HL-60 (cell line): ENCODE measurements around the gene MFF.

Experiments used
- GABPA ChIP-seq: IDR thresholded peaks from 2 replicates; pipeline ENCODE4 v1.6.1; 2012; ENCODE audit warnings: low read depth
- POLR2AphosphoS5 ChIP-seq: IDR thresholded peaks from 2 replicates; pipeline ENCODE4 v1.6.1; 2012; ENCODE audit warnings: low read depth
- TF ChIP-seq, protein P1 (sequence below): IDR thresholded peaks from one replicate; pipeline ENCODE4 v1.5.1; 2011; ENCODE audit warnings: low read length, control low read depth, inconsistent platforms; ENCODE audit not compliant: insufficient read depth

DNA sequence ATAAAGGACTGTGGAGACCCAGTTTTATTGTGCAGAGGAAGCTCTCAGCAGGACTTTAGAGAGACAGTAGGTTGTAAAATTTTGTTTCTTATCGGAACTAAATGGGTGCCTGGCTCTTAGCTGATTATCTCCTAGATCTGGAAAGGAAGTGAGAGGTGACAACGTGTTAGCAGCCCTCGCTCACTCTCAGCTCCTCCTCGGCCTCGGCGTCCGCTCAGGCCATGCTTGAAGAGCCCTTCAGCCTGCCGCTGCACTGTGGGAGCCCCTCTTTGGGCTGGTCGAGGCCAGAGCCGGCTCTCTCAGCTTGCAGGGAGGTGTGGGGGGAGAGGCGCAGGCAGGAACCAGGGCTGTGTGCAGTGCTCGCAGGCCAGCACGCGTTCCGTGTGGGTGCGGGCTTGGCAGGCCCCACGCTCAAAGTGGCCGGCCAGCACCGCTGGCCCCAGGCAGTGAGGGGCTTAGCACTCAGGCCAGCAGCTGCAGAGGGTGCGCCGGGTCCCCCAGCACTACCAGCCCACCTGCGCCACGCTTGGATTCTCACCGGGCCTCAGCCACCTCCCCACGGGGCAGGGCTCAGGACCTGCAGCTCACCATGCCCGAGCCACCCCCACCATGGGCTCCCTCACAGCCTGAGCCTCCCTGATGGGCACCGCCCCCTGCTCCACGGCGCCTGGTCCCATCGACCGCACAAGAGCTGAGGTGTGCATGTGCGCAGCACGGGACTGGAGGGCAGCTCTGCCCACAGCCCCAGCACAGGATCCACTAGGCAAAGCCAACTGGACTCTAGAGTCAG lies 4.6 kb upstream of the MFF start:
- TF ChIP-seq, protein P1, sequence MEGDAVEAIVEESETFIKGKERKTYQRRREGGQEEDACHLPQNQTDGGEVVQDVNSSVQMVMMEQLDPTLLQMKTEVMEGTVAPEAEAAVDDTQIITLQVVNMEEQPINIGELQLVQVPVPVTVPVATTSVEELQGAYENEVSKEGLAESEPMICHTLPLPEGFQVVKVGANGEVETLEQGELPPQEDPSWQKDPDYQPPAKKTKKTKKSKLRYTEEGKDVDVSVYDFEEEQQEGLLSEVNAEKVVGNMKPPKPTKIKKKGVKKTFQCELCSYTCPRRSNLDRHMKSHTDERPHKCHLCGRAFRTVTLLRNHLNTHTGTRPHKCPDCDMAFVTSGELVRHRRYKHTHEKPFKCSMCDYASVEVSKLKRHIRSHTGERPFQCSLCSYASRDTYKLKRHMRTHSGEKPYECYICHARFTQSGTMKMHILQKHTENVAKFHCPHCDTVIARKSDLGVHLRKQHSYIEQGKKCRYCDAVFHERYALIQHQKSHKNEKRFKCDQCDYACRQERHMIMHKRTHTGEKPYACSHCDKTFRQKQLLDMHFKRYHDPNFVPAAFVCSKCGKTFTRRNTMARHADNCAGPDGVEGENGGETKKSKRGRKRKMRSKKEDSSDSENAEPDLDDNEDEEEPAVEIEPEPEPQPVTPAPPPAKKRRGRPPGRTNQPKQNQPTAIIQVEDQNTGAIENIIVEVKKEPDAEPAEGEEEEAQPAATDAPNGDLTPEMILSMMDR: no peak
- TF ChIP-seq POLR2AphosphoS5 (no peak), GABPA (no peak)
